G401 (cell line): Measurements from ENCODE around the gene MAD2L1BP. TPM values are rescaled to one million over a fixed set of nuclear protein-coding genes. Genes with fewer than 3 reads are reported as not detected.
A peak's percentile ranks its signal among the peaks of the same experiment; 100 is the strongest.

Experiments used
- DNase-seq: peaks from one replicate; pipeline ENCODE4 v3.0.0-alpha.2; 2015; ENCODE audit warnings: low spot score
- in situ Hi-C: cut with HindIII; loops from 2 replicates; pipeline ENCODE4 v1.10.0; 2016; ENCODE audit warnings: low sequenced_read_pairs, mixed read lengths
- total RNA-seq: library from RNA; depleted of rRNA; stranded (reverse); fragments of >200 nt; shearing (Covaris generic); gene quantifications from 2 replicates; pipeline ENCODE4 v1.2.3, GENCODE V29; 2014; rRNA removed

MAD2L1BP gene
- total RNA-seq, 1 experiment from 2014 or later = 78.9 TPM

DNA sequence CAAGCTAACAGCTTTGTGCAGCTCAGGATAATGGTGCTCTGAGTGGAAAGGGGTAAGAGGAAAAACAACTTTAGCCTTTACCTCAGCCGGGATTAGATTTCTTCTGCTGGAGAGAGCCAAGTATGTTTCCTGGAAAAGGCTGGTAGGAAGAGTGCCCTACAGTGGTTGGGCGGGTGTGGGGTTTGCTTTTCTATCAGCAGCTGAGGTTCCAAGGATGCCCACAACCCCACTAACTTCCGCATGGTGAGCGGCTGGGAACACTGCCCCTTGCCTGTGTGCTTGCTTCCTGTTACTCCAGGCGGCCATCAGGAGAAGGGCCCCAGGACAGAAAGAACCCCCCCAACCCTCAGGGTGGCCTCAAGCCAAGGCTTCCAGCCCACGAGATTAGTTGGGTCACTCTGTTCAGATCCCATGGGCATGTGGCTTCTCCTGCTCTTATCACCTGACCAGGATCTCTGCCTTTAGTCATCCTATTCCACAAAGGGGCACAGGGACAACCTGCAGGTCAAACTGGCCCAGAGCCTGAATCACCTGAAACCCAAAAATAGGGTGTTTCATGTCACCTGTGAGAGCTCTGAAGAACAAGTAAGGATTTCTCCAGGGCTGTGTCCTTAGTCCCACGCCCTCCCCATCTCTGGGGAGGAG is 41.4 kb downstream of the MAD2L1BP start:
- no peak for DNase-seq
- in situ Hi-C loops = no loop called here

DNA sequence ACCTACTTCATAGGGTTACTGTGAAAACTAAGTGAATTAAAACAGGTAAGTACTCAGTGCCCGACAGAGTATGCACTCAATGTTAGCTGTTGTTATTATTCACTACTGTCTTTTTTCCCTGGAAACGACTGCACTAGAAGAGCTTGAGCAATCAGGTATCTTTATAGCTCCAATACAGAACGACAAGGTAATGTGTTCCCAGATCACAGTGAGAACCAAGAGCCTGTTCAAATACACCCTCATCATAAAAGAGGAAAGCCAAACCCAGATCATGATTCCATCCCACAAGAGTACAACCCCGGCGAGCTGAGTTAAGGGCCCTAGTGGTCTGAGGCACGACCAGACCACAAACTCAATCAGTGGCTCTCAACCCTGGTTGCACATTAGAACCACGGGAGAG is 42.1 kb downstream of the MAD2L1BP start:
- DNase-seq = no peak
- in situ Hi-C loops = no loop called here

- no peak for DNase-seq
- in situ Hi-C loops = no loop called here
These were observed 42.7 kb downstream of the MAD2L1BP start for GRCh38 chr6:43678341-43678740.

- in situ Hi-C loops = no loop called here
- DNase-seq = no peak
These were observed 43.4 kb downstream of the MAD2L1BP start for GRCh38 chr6:43679057-43679456.

DNA sequence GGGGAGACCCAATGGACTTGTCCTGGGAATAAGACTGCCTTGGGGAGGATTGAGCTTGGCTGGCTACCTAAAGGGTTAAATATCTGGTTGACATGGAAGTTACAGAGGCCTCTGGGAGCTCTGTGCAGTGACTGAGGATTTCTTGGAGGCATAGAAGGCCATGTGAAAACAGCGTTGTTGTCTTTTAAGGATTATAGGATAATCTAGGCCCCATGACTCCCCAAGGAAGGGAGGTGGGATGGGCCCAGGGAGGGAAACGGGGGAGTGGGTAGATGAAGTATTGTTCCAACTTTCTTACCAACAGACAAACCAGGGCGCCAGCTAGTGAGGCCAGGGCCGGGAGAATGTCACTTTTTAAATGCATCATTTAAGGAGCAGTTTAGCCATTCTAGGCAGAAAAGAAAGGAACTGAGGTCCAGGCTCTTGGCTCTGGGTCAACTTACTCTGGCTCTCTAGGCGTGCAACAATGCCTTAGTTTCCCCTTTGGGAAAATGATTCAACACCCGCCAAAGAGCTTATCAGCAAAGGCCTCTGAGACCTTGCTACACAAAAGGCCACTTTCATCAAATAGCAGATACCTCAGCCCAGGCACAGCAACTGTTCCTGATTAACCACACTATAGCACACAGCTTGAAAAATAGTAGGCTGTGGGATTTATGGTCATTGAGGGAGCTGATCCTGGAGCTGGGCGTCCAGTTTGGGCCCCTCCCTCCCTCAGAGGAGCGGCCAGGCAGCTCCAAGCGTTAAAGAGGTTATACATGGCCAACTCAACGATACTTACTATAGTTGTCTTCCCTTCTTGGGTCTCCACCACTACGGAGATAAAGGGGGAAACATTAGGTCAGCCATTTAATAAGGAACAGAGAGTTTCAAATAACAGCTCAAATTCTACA is 44.9 kb downstream of the MAD2L1BP start:
- no peak for DNase-seq
- in situ Hi-C loops = no loop called here

DNA sequence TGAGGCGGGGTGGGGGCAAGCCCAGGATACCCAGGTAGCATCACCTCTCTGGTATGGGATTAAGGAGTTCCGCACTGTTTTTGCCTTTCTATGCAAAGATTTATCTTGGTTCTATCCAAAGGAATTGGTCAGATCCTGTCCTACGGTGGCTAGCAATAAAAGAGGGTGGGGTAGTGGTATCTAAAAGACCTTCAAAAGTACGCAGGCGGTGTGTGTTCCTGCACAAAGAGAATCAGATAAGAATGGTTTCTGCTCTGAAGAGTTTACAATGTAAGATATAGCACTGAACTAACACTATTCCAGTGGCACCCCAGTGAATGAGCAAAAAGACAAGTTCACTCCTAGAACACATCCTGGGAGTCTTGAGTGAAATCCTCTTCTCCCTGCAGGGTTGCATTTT is 45.7 kb downstream of the MAD2L1BP start:
- DNase-seq = no peak
- in situ Hi-C loops = no loop called here

- in situ Hi-C loops = no loop called here
- DNase-seq = no peak
These were observed 47.2 kb downstream of the MAD2L1BP start for GRCh38 chr6:43682724-43683429.

DNA sequence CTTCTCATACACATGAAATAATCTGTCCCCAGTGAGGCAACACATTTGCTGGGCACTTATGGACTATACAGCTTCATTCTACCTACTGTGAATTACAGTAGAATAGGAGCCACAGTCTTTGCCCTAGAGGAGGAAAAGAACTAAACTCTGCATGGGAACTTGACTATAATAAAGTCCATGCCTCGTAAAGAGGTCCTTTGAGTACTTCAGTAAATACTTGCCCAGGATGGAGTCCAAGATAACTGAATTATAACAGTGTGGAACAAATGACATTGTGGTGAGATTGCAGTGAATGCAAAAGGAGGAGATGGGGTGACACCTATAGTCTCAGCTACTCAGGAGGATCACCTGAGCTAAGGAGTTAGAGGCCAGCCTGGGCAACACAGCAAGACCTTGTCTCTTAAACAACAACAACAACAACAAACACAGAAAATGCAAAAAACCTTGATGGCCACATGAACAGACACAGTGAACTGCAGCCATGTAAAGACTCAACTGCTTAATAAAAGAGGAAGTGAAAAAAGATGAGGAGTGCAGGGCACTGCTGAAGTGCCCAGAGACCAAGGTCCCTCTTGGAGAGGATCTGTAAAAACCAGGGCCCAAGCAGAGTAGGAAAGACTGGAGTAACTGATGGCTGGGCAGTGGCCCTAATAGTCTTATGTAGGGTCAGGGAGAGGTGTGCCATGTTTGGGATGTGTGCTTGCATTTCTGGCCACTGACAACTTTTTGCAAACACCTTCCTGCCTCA is 48.2 kb downstream of the MAD2L1BP start:
- no peak for DNase-seq
- in situ Hi-C loops = no loop called here

DNA sequence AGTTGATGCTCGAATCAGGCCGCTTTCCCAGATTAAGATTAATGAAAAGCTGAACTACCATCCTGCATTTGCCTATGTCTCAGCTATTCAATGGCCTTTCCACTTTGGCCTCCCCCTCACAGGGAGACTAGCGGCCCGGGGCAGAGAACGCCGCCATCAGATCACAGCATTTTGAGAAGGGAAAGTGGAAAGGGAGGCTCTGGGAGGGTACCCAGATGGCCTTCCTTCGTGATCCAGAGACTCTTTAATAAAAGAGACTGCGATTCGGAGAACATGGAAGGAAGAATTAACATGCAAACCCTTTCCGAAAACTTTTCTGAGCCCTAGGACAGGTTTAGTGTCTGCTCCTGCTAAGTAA is 51.4 kb downstream of the MAD2L1BP start:
- DNase-seq = no peak
- in situ Hi-C loops = no loop called here

- peak; percentile 92 for DNase-seq
- in situ Hi-C loops = no loop called here
These were observed 52.1 kb downstream of the MAD2L1BP start, which contains the start of gene MRPS18A for GRCh38 chr6:43687437-43688347. Gene MRPS18A (minus strand): TSS chr6:43687791. CDS start chr6:43687779, 12 bp downstream.

DNA sequence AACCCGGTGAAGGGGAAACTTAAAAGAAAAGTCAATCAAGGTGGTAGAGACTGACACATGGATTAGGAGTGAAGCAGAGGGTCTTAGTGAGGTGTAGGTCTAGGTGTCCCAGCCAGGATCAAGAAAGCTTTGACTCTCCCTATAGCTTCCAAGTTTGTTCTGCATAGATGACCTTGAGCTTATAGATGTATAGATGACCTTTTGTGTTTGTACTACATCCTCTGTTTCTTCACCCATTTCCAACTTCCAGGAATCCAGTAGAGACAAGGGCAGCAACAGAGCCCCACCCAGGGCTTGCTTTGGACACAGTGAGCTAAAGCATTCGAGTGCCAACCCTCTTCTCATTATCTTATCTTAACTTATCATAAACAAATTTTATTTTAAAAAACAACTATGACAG is 53.8 kb downstream of the MAD2L1BP start:
- DNase-seq = no peak

More for the DNA sequence above, 53.8 kb downstream of the MAD2L1BP start:
- in situ Hi-C loops = no loop called here

Other genes starting within 250 kb of the MAD2L1BP start
- 11.0 and 17.3 TPM in 2 replicates for gene ABCC10, start 208.3 kb upstream of the MAD2L1BP start, total RNA-seq
- gene DLK2, start 180.3 kb upstream of the MAD2L1BP start, total RNA-seq = 3.1 and 3.4 TPM in 2 replicates
- gene TJAP1, start 158.3 kb upstream of the MAD2L1BP start, total RNA-seq = 14.5 and 16.9 TPM in 2 replicates
- gene LRRC73, start 125.5 kb upstream of the MAD2L1BP start, total RNA-seq = 0.03 TPM in 1 of 2 replicates, not detected in the other
- 49.4 and 92.9 TPM in 2 replicates for gene YIPF3, start 118.9 kb upstream of the MAD2L1BP start, total RNA-seq
- 46.8 and 54.0 TPM in 2 replicates for gene POLR1C, start 118.8 kb upstream of the MAD2L1BP start, total RNA-seq
- 38.0 and 60.5 TPM in 2 replicates for gene XPO5, start 59.8 kb upstream of the MAD2L1BP start, total RNA-seq
- gene POLH, start 59.7 kb upstream of the MAD2L1BP start, total RNA-seq = 8.2 and 16.9 TPM in 2 replicates
- gene GTPBP2, start 6.6 kb upstream of the MAD2L1BP start, total RNA-seq = 46.0 and 47.0 TPM in 2 replicates
- 0.92 and 1.6 TPM in 2 replicates for gene RSPH9, start 9.2 kb downstream of the MAD2L1BP start, total RNA-seq
- 70.5 and 89.4 TPM in 2 replicates for gene MRPS18A, start 52.0 kb downstream of the MAD2L1BP start, total RNA-seq
- gene VEGFA, start 134.4 kb downstream of the MAD2L1BP start, total RNA-seq = 20.4 and 32.7 TPM in 2 replicates